OCI-LY1 (cell line): ENCODE measurements around the gene TMEM234.

Experiments
- H2AFZ ChIP-seq: fragments of 200-600 bp; sonication (generic), shearing (Covaris generic); 2 replicates; pipeline ENCODE4 v1.6.0; 2014; ENCODE audit warnings: antibody characterized with exemption, mild to moderate bottlenecking, low read length
- H3F3A ChIP-seq: fragments of 200-600 bp; sonication (generic), shearing (Covaris generic); 2 replicates; pipeline ENCODE4 v1.6.0; 2014; ENCODE audit warnings: mild to moderate bottlenecking, antibody characterized with exemption, low read length, moderate library complexity; ENCODE audit not compliant: insufficient read depth
- H3K27ac ChIP-seq: fragments of 200-600 bp; sonication (generic); 2 replicates; pipeline ENCODE4 v1.5.1; 2014; ENCODE audit warnings: low read length, mixed run types, mild to moderate bottlenecking, low read depth; ENCODE audit not compliant: poor library complexity, severe bottlenecking
- H3K27me3 ChIP-seq: fragments of 200-600 bp; sonication (generic); 2 replicates; pipeline ENCODE4 v1.6.0; 2014; ENCODE audit warnings: antibody characterized with exemption, mild to moderate bottlenecking, low read length, moderate library complexity; ENCODE audit not compliant: insufficient read depth
- H3K36me3 ChIP-seq: fragments of 200-600 bp; sonication (generic); 2 replicates; pipeline ENCODE4 v1.6.1; 2014; ENCODE audit warnings: mild to moderate bottlenecking, antibody characterized with exemption, low read length, moderate library complexity, mixed read lengths; ENCODE audit not compliant: insufficient read depth
- H3K4me1 ChIP-seq: fragments of 200-600 bp; sonication (generic); 2 replicates; pipeline ENCODE4 v1.5.1; 2014; ENCODE audit warnings: mild to moderate bottlenecking, low read length, moderate library complexity; ENCODE audit not compliant: insufficient read depth, severe bottlenecking
- H3K4me2 ChIP-seq: fragments of 200-600 bp; sonication (generic), shearing (Covaris generic); 2 replicates; pipeline ENCODE4 v1.6.1; 2014; ENCODE audit warnings: low read length
- H3K4me3 ChIP-seq: fragments of 200-600 bp; sonication (generic); 2 replicates; pipeline ENCODE4 v1.5.1; 2014; ENCODE audit warnings: low read length, low read depth, mild to moderate bottlenecking, mixed read lengths; ENCODE audit not compliant: poor library complexity, severe bottlenecking
- H3K79me2 ChIP-seq: fragments of 200-600 bp; shearing (Covaris generic); 2 replicates; pipeline ENCODE4 v1.6.1; 2016; ENCODE audit warnings: mixed run types, low read length, mixed read lengths; ENCODE audit not compliant: insufficient read depth
- H3K9ac ChIP-seq: fragments of 200-600 bp; sonication (generic), shearing (Covaris generic); 2 replicates; pipeline ENCODE4 v1.6.1; 2014; ENCODE audit warnings: mild to moderate bottlenecking, low read length, mixed read lengths
- H3K9me2 ChIP-seq: fragments of 200-600 bp; sonication (generic), shearing (Covaris generic); 2 replicates; pipeline ENCODE4 v1.6.1; 2014; ENCODE audit warnings: low read depth, mild to moderate bottlenecking, low read length, mixed read lengths
- H3K9me3 ChIP-seq: fragments of 200-600 bp; shearing (Covaris generic); 2 replicates; pipeline ENCODE4 v1.6.1; 2014; ENCODE audit warnings: low read length, mixed read lengths
- H4K20me1 ChIP-seq: fragments of 200-600 bp; sonication (generic), shearing (Covaris generic); 2 replicates; pipeline ENCODE4 v1.6.0; 2016; ENCODE audit warnings: mild to moderate bottlenecking, low read length; ENCODE audit not compliant: insufficient read depth
- CTCF ChIP-seq: fragments of 200-600 bp; sonication (generic), shearing (Covaris generic); IDR thresholded peaks from 2 replicates; pipeline ENCODE4 v1.5.1; 2017; ENCODE audit warnings: mild to moderate bottlenecking, antibody characterized with exemption, low read length, moderate library complexity, mixed read lengths
- EZH2 ChIP-seq: fragments of 200-600 bp; sonication (generic), shearing (Covaris generic); IDR thresholded peaks from 2 replicates; pipeline ENCODE4 v1.8.0; 2017; ENCODE audit warnings: borderline replicate concordance, mixed run types, mild to moderate bottlenecking, antibody characterized with exemption, low read length, moderate library complexity, mixed read lengths

Gene TMEM234

GRCh38 chr1:32208469-32208868, 13.7 kb downstream of the TMEM234 start:
- Histone ChIP-seq H3F3A (no peaks in the 10 kb centered on the region), H3K9ac (no peak overlapping the region), H3K4me1 (peaks cover 15% of the 10 kb centered on the region), H3K36me3 (peaks cover 19% of the 10 kb centered on the region), H3K9me3 (no peaks in the 10 kb centered on the region), H4K20me1 (no peaks in the 10 kb centered on the region), H3K79me2 (no peaks in the 10 kb centered on the region), H3K27ac (no peak overlapping the region), H3K9me2 (no peaks in the 10 kb centered on the region), H2AFZ (no peak overlapping the region), H3K4me2 (no peak overlapping the region), H3K27me3 (no peaks in the 10 kb centered on the region), H3K4me3 (no peak overlapping the region)
- TF ChIP-seq CTCF (no peak), EZH2 (no peak)

- peak within 1 kb of the TSS; percentile 37 for H3K27ac ChIP-seq
- H3K79me2 ChIP-seq = no peaks in the 10 kb centered on the region
- peak within 1 kb of the TSS; percentile 93 for H3K4me2 ChIP-seq
- peak within 1 kb of the TSS; percentile 84 for H3K9ac ChIP-seq
- H3K27me3 ChIP-seq = no peaks in the 10 kb centered on the region
- peaks cover 19% of the 10 kb centered on the region for H3K36me3 ChIP-seq
- H4K20me1 ChIP-seq = no peaks in the 10 kb centered on the region
- H3F3A ChIP-seq = no peaks in the 10 kb centered on the region
- no peak for TF ChIP-seq CTCF
- TF ChIP-seq EZH2 = no peak
- no peak within 1 kb of the TSS for H2AFZ ChIP-seq
- no peaks in the 10 kb centered on the region for H3K9me3 ChIP-seq
- no peaks in the 10 kb centered on the region for H3K9me2 ChIP-seq
- peaks cover 28% of the 10 kb centered on the region for H3K4me1 ChIP-seq
- peak within 1 kb of the TSS; percentile 75 for H3K4me3 ChIP-seq
Measured at GRCh38 chr1:32205401-32206370, 16.5 kb downstream of the TMEM234 start, which contains the start of gene IQCC. IQCC (plus strand) TSS chr1:32205671; CDS start chr1:32205682, 11 bp downstream.

- Histone ChIP-seq H3F3A (no peaks in the 10 kb centered on the region), H3K79me2 (no peaks in the 10 kb centered on the region), H3K27ac (no peak overlapping the region), H4K20me1 (no peaks in the 10 kb centered on the region), H2AFZ (no peak overlapping the region), H3K9me2 (no peaks in the 10 kb centered on the region), H3K9me3 (no peaks in the 10 kb centered on the region), H3K27me3 (no peaks in the 10 kb centered on the region), H3K4me3 (peak overlapping the region; percentile 75), H3K9ac (peak overlapping the region; percentile 84; the same call in 1 of the 2 replicates), H3K4me1 (peaks cover 35% of the 10 kb centered on the region), H3K36me3 (peaks cover 19% of the 10 kb centered on the region), H3K4me2 (peak overlapping the region; percentile 93)
- no peak for TF ChIP-seq CTCF
- no peak for TF ChIP-seq EZH2
Measured at GRCh38 chr1:32204943-32205361, 17.2 kb downstream of the TMEM234 start.
